Spleen (tissue), 11 donors: ENCODE measurements around the gene C14orf39. TPM values are rescaled to one million over a fixed set of nuclear protein-coding genes. Genes with fewer than 3 reads are reported as not detected.

Experiments
- DNase-seq: peaks from one replicate; pipeline ENCODE4 v3.0.0-alpha.2; 2020
- H3K27ac ChIP-seq, 8 donors: fragments of 200-600 bp; sonication (generic) in 7 of 8; 1 replicate in 4 of 8; 2 replicates in 4 of 8; pipeline versions ENCODE4 v1.5.0 to v1.8.0; 2016 to 2021; ENCODE audit warnings: inconsistent platforms in 4 of 8, mild to moderate bottlenecking in 4 of 8, moderate library complexity in 1 of 8
- H3K27me3 ChIP-seq, 7 donors: fragments of 200-600 bp; sonication (generic) in 6 of 7; replicated peaks in 1 of 7; 1 replicate in 4 of 7; 2 replicates in 3 of 7; pipeline versions ENCODE4 v1.5.0 to v1.8.0; 2016 to 2021; ENCODE audit warnings: inconsistent platforms in 3 of 7, mild to moderate bottlenecking in 1 of 7
- H3K36me3 ChIP-seq, 6 donors: fragments of 200-600 bp; sonication (generic) in 5 of 6; 1 replicate in 4 of 6; 2 replicates in 2 of 6; pipeline versions ENCODE4 v1.5.0 to v1.8.0; 2016 to 2021; ENCODE audit warnings: inconsistent platforms in 2 of 6
- H3K4me1 ChIP-seq, 6 donors: fragments of 200-600 bp; sonication (generic) in 5 of 6; 1 replicate in 3 of 6; 2 replicates in 3 of 6; pipeline versions ENCODE4 v1.5.0 to v1.8.0; 2016 to 2021; ENCODE audit warnings: inconsistent platforms in 3 of 6
- H3K4me3 ChIP-seq, 8 donors: fragments of 200-600 bp; sonication (generic) in 7 of 8; 1 replicate in 4 of 8; 2 replicates in 4 of 8; pipeline versions ENCODE4 v1.5.0 to v1.8.0; 2016 to 2021; ENCODE audit warnings: inconsistent platforms in 4 of 8, mild to moderate bottlenecking in 4 of 8, moderate library complexity in 2 of 8
- H3K9me3 ChIP-seq, 8 donors: fragments of 200-600 bp; sonication (generic) in 7 of 8; 1 replicate in 4 of 8; 2 replicates in 4 of 8; pipeline versions ENCODE4 v1.5.0 to v1.8.0; 2016 to 2021; ENCODE audit warnings: inconsistent platforms in 4 of 8
- POLR2A ChIP-seq, 3 donors: fragments of 450-650 bp; IDR thresholded peaks; one replicate each; pipeline ENCODE4 v1.5.1; 2017; ENCODE audit warnings: antibody characterized with exemption in 3 of 3, mild to moderate bottlenecking in 1 of 3
- POLR2AphosphoS5 ChIP-seq, 3 donors: sonication (generic); formaldehyde crosslinking; IDR thresholded peaks; one replicate each; pipeline ENCODE4 v1.5.1; 2017; ENCODE audit warnings: antibody characterized with exemption in 3 of 3
- WGBS, 5 donors: extraction: QIAGEN DNeasy Blood & Tissue Kit in 3 of 5; methylation state at CpG; one replicate each; pipeline versions ENCODE4 v1.1.5 to v1.1.7; 2013 to 2018; 5-methylcytosine and 5-hydroxymethylcytosine counted together
- intact Hi-C: fragments of 100-400 bp; cut with DNase I; formaldehyde crosslinking; loops from one replicate; pipeline ENCODE4 v1.15.0; 2023; ENCODE audit warnings: low total_unique reads
- polyA plus RNA-seq, 3 donors: library from polyadenylated mRNA; stranded (reverse); fragments of 200-250 nt; gene quantifications; one replicate each; pipeline ENCODE4 v1.2.1, GENCODE V29; 2013
- total RNA-seq, 7 donors: library from RNA; depleted of rRNA in 3 of 7; stranded (reverse); fragments of >200 nt in 3 of 7; fragmentation: NEBNext Ultra II Directional in 4 of 7; extraction: Animal tissue kit (Norgen Biotek cat#: 25700) in 4 of 7; gene quantifications; one replicate each; pipeline versions ENCODE4 v1.1.0 to v1.2.1, GENCODE V29; 2016 to 2021
- TF ChIP-seq, protein P1 (sequence below), 11 experiments: fragments of 200-600 bp in 7 of 11; fragments of 450-650 bp in 4 of 11; sonication (generic) in 4 of 11; IDR thresholded peaks in 8 of 11; conservative IDR thresholded peaks in 3 of 11; 1 replicate in 7 of 11; 2 replicates in 4 of 11; pipeline versions ENCODE4 v1.4.0 to v1.8.0; 2016 to 2021; ENCODE audit warnings: antibody characterized with exemption in 11 of 11, inconsistent platforms in 4 of 11, mild to moderate bottlenecking in 1 of 11
- donor health status: healthy with polysubstance abuse.
- donor health status: DM: no; HTN: no; CAD: no; lungs with moderate emphysema.
- donor health status: DM: no; HTN: no; CAD: no.
- donor health status: Bipolar disorder and iron deficiency.
- donor health status: healthy.
- donor health status: DM: no; HTN: no; CAD: no.
- donor health status: DM: yes; HTN: yes; CAD: no.

Gene C14orf39
- total and polyA plus RNA-seq, 10 donors, result not detected

DNA sequence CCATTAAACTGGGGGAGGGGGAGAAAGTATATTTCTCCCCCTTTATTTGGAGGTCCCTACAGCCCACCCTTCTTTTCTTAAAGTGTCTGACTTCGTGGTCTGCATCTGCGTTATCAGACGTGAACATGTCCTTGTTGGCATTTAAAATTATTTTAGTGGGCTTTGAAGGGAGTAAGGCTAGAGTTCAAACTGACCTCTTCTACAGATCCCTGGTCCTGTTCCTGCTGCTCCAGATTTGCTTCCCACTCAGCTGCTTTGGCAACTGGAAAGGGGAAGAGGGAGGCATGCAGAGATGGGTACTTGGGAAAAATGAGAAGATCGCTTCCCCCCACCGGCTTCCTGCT lies 22.5 kb upstream of the C14orf39 start:
- 5 to 11% (median 8%) methylated on average over 5 of the region's 5 CpGs for WGBS, 5 donors

DNA sequence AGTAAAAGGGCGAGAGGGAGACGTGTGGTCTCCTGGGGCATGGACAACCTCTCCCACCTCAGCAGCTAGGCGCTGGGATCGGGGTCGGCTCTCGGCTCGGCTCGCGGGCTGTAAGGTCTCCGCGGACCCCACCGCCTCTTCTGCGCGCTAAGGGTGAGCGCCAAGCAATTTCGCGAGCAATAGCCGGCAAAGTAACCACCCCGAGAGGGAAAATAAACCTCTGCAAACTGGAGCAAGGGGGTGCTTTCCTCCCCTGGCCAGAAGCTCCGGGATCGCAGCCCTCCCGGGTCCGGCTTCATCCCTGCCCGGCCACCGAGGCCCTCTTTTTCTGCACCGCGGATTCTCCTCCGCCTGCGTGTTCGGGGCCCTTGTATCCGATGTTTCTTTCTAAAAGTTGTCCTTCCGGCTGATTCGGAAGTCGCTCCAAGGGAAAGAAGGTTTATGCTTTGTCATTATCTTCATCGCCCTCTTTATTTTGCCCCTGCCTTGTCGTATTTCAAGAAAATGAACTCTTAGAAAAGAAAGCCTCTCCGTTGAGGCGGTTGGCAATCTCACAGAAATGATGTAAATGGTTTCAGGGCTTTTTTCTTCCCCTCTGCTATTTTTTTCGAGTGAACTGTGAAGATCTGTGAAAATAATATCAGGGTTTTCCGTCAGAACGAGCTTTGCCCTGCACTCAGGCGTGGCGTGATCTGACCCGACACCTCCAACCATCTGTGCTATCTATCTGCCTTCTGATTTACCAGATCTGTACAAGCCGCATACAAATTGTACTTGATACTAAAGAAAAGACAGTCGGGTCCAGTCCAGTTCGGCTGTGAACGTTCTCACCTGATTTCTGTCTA lies 21.3 kb upstream of the C14orf39 start:
- H3K4me1 ChIP-seq, result peaks cover 3 to 44% (median 30%) of the 10 kb centered on the region in 6 donors
- no peaks in the 10 kb centered on the region for H3K9me3 ChIP-seq
- DNase-seq, result no peak
- intact Hi-C loops, result no loop called here
- H3K27ac ChIP-seq, result no peak overlapping the region
- no peak overlapping the region for H3K4me3 ChIP-seq
- H3K36me3 ChIP-seq, result no peaks in the 10 kb centered on the region
- WGBS, 5 donors, result 6 to 9% (median 9%) methylated on average over 37 to 48 of the region's 48 CpGs
- TF ChIP-seq POLR2AphosphoS5 (IDR thresholded peaks at IDR 0.05) (no peak), POLR2A (IDR thresholded peaks at IDR 0.05) (no peak)
- TF ChIP-seq, protein P1, sequence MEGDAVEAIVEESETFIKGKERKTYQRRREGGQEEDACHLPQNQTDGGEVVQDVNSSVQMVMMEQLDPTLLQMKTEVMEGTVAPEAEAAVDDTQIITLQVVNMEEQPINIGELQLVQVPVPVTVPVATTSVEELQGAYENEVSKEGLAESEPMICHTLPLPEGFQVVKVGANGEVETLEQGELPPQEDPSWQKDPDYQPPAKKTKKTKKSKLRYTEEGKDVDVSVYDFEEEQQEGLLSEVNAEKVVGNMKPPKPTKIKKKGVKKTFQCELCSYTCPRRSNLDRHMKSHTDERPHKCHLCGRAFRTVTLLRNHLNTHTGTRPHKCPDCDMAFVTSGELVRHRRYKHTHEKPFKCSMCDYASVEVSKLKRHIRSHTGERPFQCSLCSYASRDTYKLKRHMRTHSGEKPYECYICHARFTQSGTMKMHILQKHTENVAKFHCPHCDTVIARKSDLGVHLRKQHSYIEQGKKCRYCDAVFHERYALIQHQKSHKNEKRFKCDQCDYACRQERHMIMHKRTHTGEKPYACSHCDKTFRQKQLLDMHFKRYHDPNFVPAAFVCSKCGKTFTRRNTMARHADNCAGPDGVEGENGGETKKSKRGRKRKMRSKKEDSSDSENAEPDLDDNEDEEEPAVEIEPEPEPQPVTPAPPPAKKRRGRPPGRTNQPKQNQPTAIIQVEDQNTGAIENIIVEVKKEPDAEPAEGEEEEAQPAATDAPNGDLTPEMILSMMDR (IDR thresholded peaks at IDR 0.05 in 8 of 11, conservative IDR thresholded peaks at IDR 0.05 in 3 of 11), result no peak
- H3K27me3 ChIP-seq, result peaks cover 7 to 100% (median 92%) of the 10 kb centered on the region in 7 donors

More for the DNA sequence above, 22.5 kb upstream of the C14orf39 start:
- peaks cover 7 to 100% (median 94%) of the 10 kb centered on the region in 7 donors for H3K27me3 ChIP-seq
- peaks cover 3 to 44% (median 30%) of the 10 kb centered on the region in 6 donors for H3K4me1 ChIP-seq
- DNase-seq, result no peak
- no peak for TF ChIP-seq POLR2A (IDR thresholded peaks at IDR 0.05)
- no peak for TF ChIP-seq POLR2AphosphoS5 (IDR thresholded peaks at IDR 0.05)
- TF ChIP-seq, protein P1 (IDR thresholded peaks at IDR 0.05 in 8 of 11, conservative IDR thresholded peaks at IDR 0.05 in 3 of 11), result no peak
- no peaks in the 10 kb centered on the region for H3K36me3 ChIP-seq
- intact Hi-C loops, result no loop called here
- no peaks in the 10 kb centered on the region for H3K9me3 ChIP-seq
- no peak overlapping the region for H3K27ac ChIP-seq
- H3K4me3 ChIP-seq, result no peak overlapping the region

DNA sequence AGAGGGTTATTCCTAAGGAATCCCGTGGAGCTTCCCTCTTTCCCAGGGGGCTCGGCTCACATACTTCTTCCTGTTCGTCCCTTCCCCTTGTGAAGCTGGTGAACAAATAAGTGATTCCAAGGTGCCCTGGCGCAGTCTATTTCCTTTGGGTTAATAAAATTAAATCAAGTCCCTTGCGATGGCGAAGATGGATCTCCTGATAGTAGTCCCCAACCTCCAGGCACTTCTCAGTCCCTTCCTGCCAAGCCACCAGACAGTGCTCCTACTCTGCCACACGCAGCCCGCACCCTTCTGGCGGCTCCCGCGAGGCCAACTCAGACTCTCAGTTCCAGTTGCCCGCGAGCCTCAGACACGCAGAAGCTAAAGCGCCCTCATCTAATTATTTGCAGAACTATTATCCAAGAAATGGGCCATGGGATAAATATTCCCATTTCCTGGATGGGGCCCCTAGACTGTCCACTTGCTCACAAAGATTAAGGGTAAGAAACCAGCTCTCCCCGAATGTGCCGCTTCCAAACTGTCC lies 20.7 kb upstream of the C14orf39 start:
- Histone ChIP-seq H3K4me1 (peaks cover 3 to 43% (median 30%) of the 10 kb centered on the region in 6 donors), H3K9me3 (no peaks in the 10 kb centered on the region), H3K36me3 (no peaks in the 10 kb centered on the region), H3K27me3 (peaks cover 7 to 100% (median 86%) of the 10 kb centered on the region in 7 donors), H3K4me3 (no peak overlapping the region), H3K27ac (no peak overlapping the region)
- intact Hi-C loops, result no loop called here
- DNase-seq, result no peak
- TF ChIP-seq POLR2AphosphoS5 (IDR thresholded peaks at IDR 0.05), result no peak
- TF ChIP-seq, protein P1 (IDR thresholded peaks at IDR 0.05 in 8 of 11, conservative IDR thresholded peaks at IDR 0.05 in 3 of 11), result no peak
- TF ChIP-seq POLR2A (IDR thresholded peaks at IDR 0.05), result no peak
- WGBS, 5 donors, result 8 to 12% (median 10%) methylated on average over 17 of the region's 17 CpGs

DNA sequence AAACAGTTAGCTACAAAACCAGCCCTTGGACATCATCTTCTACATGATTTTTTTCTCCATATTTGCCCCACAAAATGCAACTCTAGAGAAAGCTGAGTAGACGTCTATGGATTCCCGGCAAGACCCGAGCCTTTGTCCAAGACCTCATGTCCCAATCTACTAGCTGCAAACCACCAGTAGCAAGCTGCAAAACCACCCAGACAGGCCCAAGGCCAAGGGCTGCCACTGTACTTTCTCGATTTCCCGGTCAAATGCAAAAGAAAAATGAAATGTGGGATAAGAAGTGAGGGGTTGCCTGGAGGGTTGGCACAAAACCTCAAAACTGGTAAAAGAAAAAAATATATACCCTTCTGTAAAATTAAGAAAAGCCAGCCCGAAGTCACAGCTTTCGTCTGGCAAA lies 20.1 kb upstream of the C14orf39 start:
- Histone ChIP-seq H3K36me3 (no peaks in the 10 kb centered on the region), H3K27ac (no peak overlapping the region), H3K4me1 (peaks cover 0 to 38% (median 25%) of the 10 kb centered on the region in 6 donors), H3K4me3 (no peak overlapping the region), H3K9me3 (no peaks in the 10 kb centered on the region), H3K27me3 (peaks cover 7 to 100% (median 85%) of the 10 kb centered on the region in 7 donors)
- 3 to 11% (median 5%) methylated on average over 7 of the region's 7 CpGs for WGBS, 5 donors
- DNase-seq, result no peak
- no peak for TF ChIP-seq POLR2AphosphoS5 (IDR thresholded peaks at IDR 0.05)
- TF ChIP-seq POLR2A (IDR thresholded peaks at IDR 0.05), result no peak
- TF ChIP-seq, protein P1 (IDR thresholded peaks at IDR 0.05 in 8 of 11, conservative IDR thresholded peaks at IDR 0.05 in 3 of 11), result no peak
- intact Hi-C loops, result no loop called here
